Measurements from ENCODE around the gene MOXD1.

DNA sequence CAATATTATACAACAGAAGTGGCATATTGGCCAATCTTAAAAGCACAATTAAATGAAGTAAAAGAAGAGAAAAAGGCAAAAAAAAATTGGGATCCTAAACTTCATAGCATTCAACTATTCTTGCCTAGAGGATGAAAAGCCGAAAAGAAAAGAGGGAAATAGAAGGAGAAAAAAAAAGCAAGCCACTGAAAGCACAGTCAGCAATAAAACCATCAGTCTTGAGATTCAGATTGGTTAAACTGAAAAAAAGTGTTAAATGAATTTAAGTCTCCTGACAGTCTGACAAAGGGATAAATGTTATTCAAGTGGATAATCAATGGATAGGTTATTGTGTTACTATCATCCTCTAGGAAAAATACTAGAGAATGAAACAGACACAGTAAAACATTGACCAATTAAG lies 19.9 kb downstream of the MOXD1 start:
- no peak for TF ChIP-seq POLR2A (IDR thresholded peaks at IDR 0.05)
- TF ChIP-seq, protein P1, sequence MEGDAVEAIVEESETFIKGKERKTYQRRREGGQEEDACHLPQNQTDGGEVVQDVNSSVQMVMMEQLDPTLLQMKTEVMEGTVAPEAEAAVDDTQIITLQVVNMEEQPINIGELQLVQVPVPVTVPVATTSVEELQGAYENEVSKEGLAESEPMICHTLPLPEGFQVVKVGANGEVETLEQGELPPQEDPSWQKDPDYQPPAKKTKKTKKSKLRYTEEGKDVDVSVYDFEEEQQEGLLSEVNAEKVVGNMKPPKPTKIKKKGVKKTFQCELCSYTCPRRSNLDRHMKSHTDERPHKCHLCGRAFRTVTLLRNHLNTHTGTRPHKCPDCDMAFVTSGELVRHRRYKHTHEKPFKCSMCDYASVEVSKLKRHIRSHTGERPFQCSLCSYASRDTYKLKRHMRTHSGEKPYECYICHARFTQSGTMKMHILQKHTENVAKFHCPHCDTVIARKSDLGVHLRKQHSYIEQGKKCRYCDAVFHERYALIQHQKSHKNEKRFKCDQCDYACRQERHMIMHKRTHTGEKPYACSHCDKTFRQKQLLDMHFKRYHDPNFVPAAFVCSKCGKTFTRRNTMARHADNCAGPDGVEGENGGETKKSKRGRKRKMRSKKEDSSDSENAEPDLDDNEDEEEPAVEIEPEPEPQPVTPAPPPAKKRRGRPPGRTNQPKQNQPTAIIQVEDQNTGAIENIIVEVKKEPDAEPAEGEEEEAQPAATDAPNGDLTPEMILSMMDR (IDR thresholded peaks at IDR 0.05) = no peak
